Transverse colon (tissue), 4 donors: ENCODE data around the gene STX8. TPM values are rescaled to one million over a fixed set of nuclear protein-coding genes. Genes with fewer than 3 reads are reported as not detected.

ENCODE experiments used
- DNase-seq: peaks from one replicate; pipeline ENCODE4 v3.0.0-alpha.2; 2019
- H3K27ac ChIP-seq, 4 donors: fragments of 200-600 bp; sonication (generic); 2 replicates each; pipeline ENCODE4 v1.5.1; 2016 to 2018; ENCODE audit warnings: inconsistent platforms in 4 of 4
- H3K27me3 ChIP-seq: fragments of 200-600 bp; sonication (generic); 2 replicates; pipeline ENCODE4 v1.5.1; 2017; ENCODE audit warnings: inconsistent platforms
- H3K36me3 ChIP-seq, 4 donors: fragments of 200-600 bp; sonication (generic); 2 replicates each; pipeline ENCODE4 v1.5.1; 2017 to 2019; ENCODE audit warnings: inconsistent platforms in 4 of 4
- H3K4me1 ChIP-seq, 4 donors: fragments of 200-600 bp; sonication (generic); 2 replicates each; pipeline ENCODE4 v1.5.1; 2017 to 2020; ENCODE audit warnings: inconsistent platforms in 4 of 4
- H3K4me3 ChIP-seq, 4 donors: fragments of 200-600 bp; sonication (generic); 1 replicate in 1 of 4; 2 replicates in 3 of 4; pipeline versions ENCODE4 v1.5.1 to v1.6.1; 2017 to 2019; ENCODE audit warnings: inconsistent platforms in 4 of 4
- H3K9me3 ChIP-seq, 2 donors: fragments of 200-600 bp; sonication (generic); 2 replicates each; pipeline ENCODE4 v1.5.1; 2017 to 2019; ENCODE audit warnings: inconsistent platforms in 2 of 2
- CTCF ChIP-seq, 5 experiments: fragments of 200-600 bp in 3 of 5; fragments of 450-650 bp in 2 of 5; sonication (generic) in 3 of 5; IDR thresholded peaks; 1 replicate in 2 of 5; 2 replicates in 3 of 5; pipeline ENCODE4 v1.5.1; 2016 to 2017; ENCODE audit warnings: antibody characterized with exemption in 5 of 5, inconsistent platforms in 3 of 5, mild to moderate bottlenecking in 2 of 5, moderate library complexity in 1 of 5
- EP300 ChIP-seq: sonication (generic); formaldehyde crosslinking; IDR thresholded peaks from one replicate; pipeline ENCODE4 v1.6.1; 2017; ENCODE audit warnings: antibody characterized with exemption, low read depth
- POLR2A ChIP-seq: fragments of 450-650 bp; IDR thresholded peaks from one replicate; pipeline ENCODE4 v1.6.1; 2016; ENCODE audit warnings: antibody characterized with exemption, mild to moderate bottlenecking, moderate library complexity
- POLR2AphosphoS5 ChIP-seq, 3 donors: sonication (generic); formaldehyde crosslinking; IDR thresholded peaks; one replicate each; pipeline ENCODE4 v1.6.1; 2016; ENCODE audit warnings: antibody characterized with exemption in 3 of 3
- WGBS, 2 donors: methylation state at CpG; one replicate each; pipeline ENCODE4 v1.1.5; 2018; ENCODE audit warnings: low coverage in 1 of 2; 5-methylcytosine and 5-hydroxymethylcytosine counted together
- in situ Hi-C, 4 donors: fragments of 200-750 bp; cut with MboI; loops; one replicate each; pipeline versions ENCODE4 v1.15.0 to v1.15.1; 2017; ENCODE audit warnings: low sequenced_read_pairs in 3 of 4, low pct_ligation_motif_present in 1 of 4, low pct_unique_long_range_greater_than_20kb in 1 of 4
- intact Hi-C: fragments of 100-400 bp; cut with DNase I; formaldehyde crosslinking; loops from one replicate; pipeline ENCODE4 v1.15.1; 2023; ENCODE audit warnings: low total_unique reads
- total RNA-seq, 4 donors: library from RNA; depleted of rRNA; stranded (reverse); fragments of >200 nt; gene quantifications; one replicate each; pipeline ENCODE4 v1.1.0, GENCODE V29; 2016

Gene STX8
- total RNA-seq, 4 donors from 2014 or later: 18.0 to 53.8 (median 38.3) TPM

- Histone ChIP-seq H3K27ac (no peak overlapping the region), H3K36me3 (no peaks in the 10 kb centered on the region), H3K27me3 (no peaks in the 10 kb centered on the region), H3K9me3 (peaks cover 10 to 11% of the 10 kb centered on the region in 2 donors), H3K4me3 (no peak overlapping the region), H3K4me1 (peaks cover 3 to 13% (median 7%) of the 10 kb centered on the region in 4 donors)
- no peak for TF ChIP-seq POLR2AphosphoS5 (IDR thresholded peaks at IDR 0.05)
- no peak for TF ChIP-seq EP300
- TF ChIP-seq CTCF (IDR thresholded peaks at IDR 0.05): no peak
- TF ChIP-seq POLR2A: no peak
- in situ Hi-C loops (no loop called here), intact Hi-C loops (no loop called here)
- WGBS, 2 donors: 92 to 98% methylated on average over 6 to 13 of the region's 13 CpGs
- no peak for DNase-seq
These were observed 355.8 kb downstream of the STX8 start for GRCh38 chr17:9219631-9220397.

DNA sequence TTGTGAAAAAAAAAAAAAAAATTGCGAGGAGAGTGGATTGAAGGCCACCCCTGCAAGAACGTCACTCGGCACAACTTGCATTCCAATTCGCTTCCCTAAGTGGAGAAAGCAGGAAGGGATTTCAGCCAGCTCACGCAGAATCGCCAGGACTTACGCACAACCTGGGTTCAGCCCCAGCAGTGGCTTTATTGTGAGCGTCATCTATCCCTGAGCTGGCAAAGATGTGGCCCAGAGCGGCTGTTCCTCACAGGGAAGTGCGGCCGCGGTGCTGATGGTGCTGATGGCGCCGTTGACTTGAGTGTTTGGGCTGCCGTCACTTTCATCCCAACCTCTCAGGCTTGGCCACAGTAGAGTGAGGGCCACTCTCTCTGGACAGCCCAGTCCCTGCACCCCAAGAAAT is 356.7 kb downstream of the STX8 start:
- Histone ChIP-seq H3K4me1 (peaks cover 3 to 13% (median 7%) of the 10 kb centered on the region in 4 donors), H3K9me3 (peaks cover 10 to 11% of the 10 kb centered on the region in 2 donors), H3K27ac (no peak overlapping the region), H3K4me3 (no peak overlapping the region), H3K27me3 (no peaks in the 10 kb centered on the region), H3K36me3 (no peaks in the 10 kb centered on the region)
- in situ Hi-C loops (no loop called here), intact Hi-C loops (no loop called here)
- no peak for DNase-seq
- 60 to 95% methylated on average over 1 to 15 of the region's 15 CpGs for WGBS, 2 donors
- TF ChIP-seq POLR2AphosphoS5 (IDR thresholded peaks at IDR 0.05) (no peak), POLR2A (no peak), CTCF (IDR thresholded peaks at IDR 0.05) (no peak), EP300 (no peak)

DNA sequence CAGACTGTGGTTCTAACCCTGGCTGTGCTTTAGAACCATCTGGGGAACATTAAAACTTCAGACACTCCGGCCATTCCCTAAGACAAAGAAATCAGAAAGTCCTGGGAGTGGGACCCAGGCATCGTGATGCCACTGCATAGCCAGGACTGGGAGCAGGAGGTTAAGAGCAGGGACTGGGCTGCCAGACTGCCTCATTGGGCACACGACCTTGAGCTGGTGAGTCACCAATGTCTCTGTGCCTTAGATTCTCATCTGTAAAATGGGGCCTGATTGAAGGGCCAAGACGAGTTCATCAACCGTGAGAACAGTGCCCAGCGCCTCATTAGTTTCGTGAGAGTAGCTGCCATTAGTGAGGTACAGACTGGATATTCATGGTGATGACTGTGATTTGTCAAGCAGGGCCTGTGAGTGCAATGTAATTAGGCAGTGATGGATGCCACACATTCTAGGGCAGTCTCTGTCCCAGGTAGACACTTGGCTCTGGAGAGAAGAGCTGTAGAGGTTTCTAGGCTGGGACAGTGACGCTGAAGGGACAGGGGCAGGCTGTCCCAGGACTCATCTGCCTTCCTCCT is 357.5 kb downstream of the STX8 start:
- Histone ChIP-seq H3K4me1 (peaks cover 3 to 13% (median 7%) of the 10 kb centered on the region in 4 donors), H3K27ac (peak overlapping the region in 1 of 4 donors; percentile 47), H3K36me3 (no peaks in the 10 kb centered on the region), H3K4me3 (no peak overlapping the region), H3K9me3 (peaks cover 10 to 11% of the 10 kb centered on the region in 2 donors), H3K27me3 (no peaks in the 10 kb centered on the region)
- WGBS, 2 donors: 85 to 90% methylated on average over 2 to 8 of the region's 8 CpGs
- DNase-seq: no peak
- intact Hi-C loops: no loop called here
- TF ChIP-seq CTCF (IDR thresholded peaks at IDR 0.05) (no peak), POLR2A (no peak), POLR2AphosphoS5 (IDR thresholded peaks at IDR 0.05) (no peak), EP300 (no peak)
- in situ Hi-C loops: no loop called here

DNA sequence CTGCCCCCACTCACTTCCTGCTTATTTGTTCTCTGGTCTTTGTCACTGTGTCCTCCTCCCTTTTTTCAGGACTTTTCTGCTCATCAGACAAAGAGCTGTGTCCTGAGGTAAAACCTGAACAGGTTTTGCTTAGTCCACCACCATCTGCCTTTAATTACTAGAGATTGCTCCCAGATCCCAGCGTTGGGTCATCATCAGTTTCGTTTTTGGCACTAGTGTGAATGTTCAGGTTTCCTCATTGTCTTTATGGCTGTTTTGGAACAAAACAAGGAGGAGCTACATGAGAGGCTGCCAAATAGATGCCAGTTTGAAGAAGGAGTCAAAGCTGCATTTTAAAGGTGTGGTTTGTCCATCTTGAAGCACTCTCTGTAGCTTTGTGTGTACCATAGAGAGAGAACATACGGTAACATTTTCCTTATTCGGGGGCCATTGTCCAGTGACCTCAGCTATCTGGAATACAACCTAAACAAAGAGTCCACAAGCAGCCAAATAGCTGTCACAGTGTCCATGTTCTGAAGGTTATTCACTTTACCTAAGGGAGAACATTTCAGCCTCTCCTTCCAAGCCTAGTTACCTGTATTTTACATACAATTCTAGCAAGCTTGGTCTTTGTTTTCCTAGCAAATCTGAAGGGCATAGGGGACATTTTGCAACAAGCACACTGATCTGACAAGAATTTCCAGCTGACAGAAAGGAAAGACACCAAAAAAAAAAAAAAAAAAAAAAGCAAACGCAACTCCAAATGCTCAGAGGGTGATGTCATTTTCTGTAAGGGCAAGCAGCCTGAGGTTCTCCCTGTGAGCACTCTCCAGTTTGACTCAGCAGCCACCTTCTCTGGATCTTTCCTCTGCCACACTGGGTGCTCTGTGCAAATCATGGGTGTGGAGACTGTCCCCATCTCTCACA is 358.2 kb downstream of the STX8 start:
- Histone ChIP-seq H3K4me1 (peaks cover 3 to 13% (median 7%) of the 10 kb centered on the region in 4 donors), H3K36me3 (no peaks in the 10 kb centered on the region), H3K4me3 (no peak overlapping the region), H3K27ac (peak overlapping the region; percentile 25 to 47 (median 40)), H3K9me3 (peaks cover 10 to 11% of the 10 kb centered on the region in 2 donors), H3K27me3 (no peaks in the 10 kb centered on the region)
- WGBS, 2 donors: 21 to 25% methylated on average over 5 of the region's 5 CpGs
- intact Hi-C loops (no loop called here), in situ Hi-C loops (no loop called here)
- no peak for TF ChIP-seq POLR2A
- TF ChIP-seq EP300: no peak
- no peak for TF ChIP-seq CTCF (IDR thresholded peaks at IDR 0.05)
- TF ChIP-seq POLR2AphosphoS5 (IDR thresholded peaks at IDR 0.05): no peak
- no peak for DNase-seq
